EL (cell line): ENCODE results near the gene ARL3.

Experiments used
- DNase-seq: peaks from one replicate; pipeline ENCODE4 v3.0.0-alpha.2; 2016

Gene ARL3

GRCh38 chr10:102649797-102650654 is 64.2 kb downstream of the ARL3 start:
- no peak for DNase-seq

GRCh38 chr10:102648889-102649796 is 65.1 kb downstream of the ARL3 start:
- no peak for DNase-seq

GRCh38 chr10:102648269-102648888 is 65.8 kb downstream of the ARL3 start:
- no peak for DNase-seq

GRCh38 chr10:102647443-102648268 is 66.5 kb downstream of the ARL3 start:
- DNase-seq: no peak

GRCh38 chr10:102646610-102647442 is 67.4 kb downstream of the ARL3 start:
- DNase-seq: no peak

GRCh38 chr10:102645741-102646609 is 68.2 kb downstream of the ARL3 start:
- DNase-seq: peak; percentile 97

GRCh38 chr10:102645388-102645740 is 68.8 kb downstream of the ARL3 start:
- peak; percentile 79 for DNase-seq

GRCh38 chr10:102644646-102645387 is 69.4 kb downstream of the ARL3 start:
- DNase-seq: peak; percentile 77

- peak; percentile 48 for DNase-seq
Measured at GRCh38 chr10:102644066-102644645, 70.0 kb downstream of the ARL3 start, which contains the start of gene TRIM8. Gene TRIM8, plus strand, starts transcription at chr10:102644479. Its CDS starts 139 bp downstream, at chr10:102644618.

GRCh38 chr10:102643336-102644065 is 70.7 kb downstream of the ARL3 start:
- peak; percentile 77 for DNase-seq

GRCh38 chr10:102642736-102643335 is 71.4 kb downstream of the ARL3 start:
- DNase-seq: peak; percentile 41

- peak; percentile 98 for DNase-seq
Measured at GRCh38 chr10:102641880-102642735, 72.1 kb downstream of the ARL3 start.

GRCh38 chr10:102641402-102641801 is 72.8 kb downstream of the ARL3 start:
- no peak for DNase-seq

GRCh38 chr10:102639537-102639936 is 74.7 kb downstream of the ARL3 start:
- no peak for DNase-seq

- DNase-seq: no peak
Measured at GRCh38 chr10:102635377-102635776, 78.8 kb downstream of the ARL3 start.

GRCh38 chr10:102634686-102635085 is 79.5 kb downstream of the ARL3 start:
- DNase-seq: no peak

- DNase-seq: no peak
Measured at GRCh38 chr10:102633848-102634247, 80.3 kb downstream of the ARL3 start.
